A673 (cell line): ENCODE data around the gene PTGES. TPM values are rescaled to one million over a fixed set of nuclear protein-coding genes. Genes with fewer than 3 reads are reported as not detected.

Experiments used
- BruUV-seq: library from RNA; stranded (reverse); fragments of 400-500 nt; replicated peaks from 2 replicates; lab custom pipeline; 2021; lab: Mats Ljungman, UMichigan
- CTCF ChIA-PET: fragments of 300-600 bp; sonication (Branson Sonifier 250); formaldehyde crosslinking; loops from one replicate; lab custom pipeline; 2022; ENCODE audit warnings: antibody characterized with exemption; lab: Charles Lee
- POLR2A ChIA-PET: fragments of 300-600 bp; sonication (Branson Sonifier 250); formaldehyde crosslinking; loops from one replicate; lab custom pipeline; 2022; ENCODE audit warnings: antibody characterized with exemption; ENCODE audit not compliant: low non-redundant PET; lab: Charles Lee
- DNase-seq: peaks from one replicate; pipeline ENCODE4 v3.0.0-alpha.2; 2015; ENCODE audit warnings: low spot score
- H3K27ac ChIP-seq: fragments of 200-600 bp; sonication (generic); 2 replicates; pipeline ENCODE4 v1.5.1; 2016; ENCODE audit warnings: mixed run types, low read depth, mild to moderate bottlenecking, mixed read lengths, antibody characterized with exemption, low read length; ENCODE audit not compliant: poor library complexity, severe bottlenecking
- H3K27me3 ChIP-seq: fragments of 200-600 bp; sonication (generic); replicated peaks from 2 replicates; pipeline ENCODE4 v1.6.1; 2017; ENCODE audit warnings: mixed run types, low read depth, mild to moderate bottlenecking, mixed read lengths, antibody characterized with exemption, low read length; ENCODE audit not compliant: insufficient read depth, poor library complexity
- H3K36me3 ChIP-seq: fragments of 200-600 bp; sonication (generic); 2 replicates; pipeline ENCODE4 v1.6.1; 2016; ENCODE audit warnings: mixed run types, mild to moderate bottlenecking, mixed read lengths, antibody characterized with exemption, low read length; ENCODE audit not compliant: insufficient read depth, poor library complexity, severe bottlenecking
- H3K4me1 ChIP-seq: fragments of 200-600 bp; sonication (generic); 2 replicates; pipeline ENCODE4 v1.6.1; 2017; ENCODE audit warnings: mixed run types, mild to moderate bottlenecking, mixed read lengths, antibody characterized with exemption, low read length; ENCODE audit not compliant: insufficient read depth, poor library complexity, severe bottlenecking
- H3K4me3 ChIP-seq: fragments of 200-600 bp; sonication (generic); 2 replicates; pipeline ENCODE4 v1.5.1; 2016; ENCODE audit warnings: low read depth, mixed run types, mild to moderate bottlenecking, mixed read lengths, low read length; ENCODE audit not compliant: poor library complexity, severe bottlenecking
- H3K9me3 ChIP-seq: fragments of 200-600 bp; sonication (generic); 2 replicates; pipeline ENCODE4 v1.6.1; 2016; ENCODE audit warnings: mixed run types, low read depth, mild to moderate bottlenecking, mixed read lengths, antibody characterized with exemption, low read length; ENCODE audit not compliant: poor library complexity, severe bottlenecking
- CTCF ChIP-seq: fragments of 300-800, 200-600 bp; sonication (generic); conservative IDR thresholded peaks from 2 replicates; pipeline ENCODE4 v1.5.1; 2017; ENCODE audit warnings: low read depth, mild to moderate bottlenecking, antibody characterized with exemption, low read length, moderate library complexity, mixed read lengths
- EZH2 ChIP-seq: fragments of 200-600 bp; sonication (generic); IDR thresholded peaks from 2 replicates; pipeline ENCODE4 v1.6.1; 2017; ENCODE audit warnings: borderline replicate concordance, low read depth, mild to moderate bottlenecking, mixed read lengths, antibody characterized with exemption, low read length; ENCODE audit not compliant: poor library complexity, severe bottlenecking
- intact Hi-C: fragments of 100-400 bp; cut with micrococcal nuclease; formaldehyde crosslinking; loops from one replicate; pipeline ENCODE4 v1.10.0; 2022; ENCODE audit not compliant: unreplicated experiment
- total RNA-seq: library from RNA; stranded (reverse); gene quantifications from 2 replicates; pipeline ENCODE4 v1.2.3, GENCODE V29; 2021

PTGES gene
- total RNA-seq, 1 experiment from 2014 or later: 0.80 TPM

- DNase-seq: no peak
- CTCF ChIA-PET: interaction anchor here (0.6 kb wide), 1 partner anchor 12 kb away, joined by 4 read pairs; no protein-coding TSS in a partner anchor
- no peak overlapping the region for H3K27ac ChIP-seq
- no TSS peak for BruUV-seq
- intact Hi-C loops: loop anchor here (5.0 kb wide), 1 partner anchor 137 kb away; the partner anchor contains the start of gene ASB6
- H3K4me1 ChIP-seq: no peaks in the 10 kb centered on the region
- no peak overlapping the region for H3K4me3 ChIP-seq
- POLR2A ChIA-PET: no interaction called here
- no peaks in the 10 kb centered on the region for H3K27me3 ChIP-seq
- TF ChIP-seq EZH2 (no peak), CTCF (no peak)
- no peaks in the 10 kb centered on the region for H3K9me3 ChIP-seq
- H3K36me3 ChIP-seq: no peaks in the 10 kb centered on the region
These were observed 26.8 kb upstream of the PTGES start for GRCh38 chr9:129779560-129780190.

- no peak for DNase-seq
- no TSS peak for BruUV-seq
- TF ChIP-seq EZH2 (no peak), CTCF (no peak)
- H3K4me3 ChIP-seq: no peak overlapping the region
- H3K27ac ChIP-seq: no peak overlapping the region
- CTCF ChIA-PET: no interaction called here
- no peaks in the 10 kb centered on the region for H3K27me3 ChIP-seq
- intact Hi-C loops: no loop called here
- H3K9me3 ChIP-seq: no peaks in the 10 kb centered on the region
- H3K36me3 ChIP-seq: no peaks in the 10 kb centered on the region
- POLR2A ChIA-PET: no interaction called here
- no peaks in the 10 kb centered on the region for H3K4me1 ChIP-seq
These were observed 25.6 kb upstream of the PTGES start for GRCh38 chr9:129778469-129778868.

- H3K36me3 ChIP-seq: no peaks in the 10 kb centered on the region
- H3K9me3 ChIP-seq: no peaks in the 10 kb centered on the region
- POLR2A ChIA-PET: no interaction called here
- no peaks in the 10 kb centered on the region for H3K4me1 ChIP-seq
- no TSS peak for BruUV-seq
- no peaks in the 10 kb centered on the region for H3K27me3 ChIP-seq
- CTCF ChIA-PET: interaction anchor here (1.0 kb wide), 1 partner anchor 40 kb away, joined by 3 read pairs; no protein-coding TSS in a partner anchor
- H3K27ac ChIP-seq: no peak overlapping the region
- no peak for DNase-seq
- no peak for TF ChIP-seq EZH2
- TF ChIP-seq CTCF: no peak
- intact Hi-C loops: no loop called here
- H3K4me3 ChIP-seq: no peak overlapping the region
These were observed 24.9 kb upstream of the PTGES start for GRCh38 chr9:129777769-129778130.
